Motor neuron (in vitro differentiated cells): ENCODE results near the gene NKX1-1. TPM values are rescaled to one million over a fixed set of nuclear protein-coding genes. Genes with fewer than 3 reads are reported as not detected.
"Not testable (repeated sequence)": the region's sequence is repeated elsewhere in the genome, so short reads cannot be mapped to it uniquely, and the experiment has no call there.

Experiments used
- ATAC-seq, 8 experiments: fragments of 200-7000 bp; cut with Tn5 transposase; replicated peaks in 6 of 8; 2 replicates each; pipeline ENCODE4 v1.8.0; 2021; ENCODE audit warnings: mild to moderate bottlenecking in 8 of 8, moderate library complexity in 8 of 8
- H3K27ac ChIP-seq, 2 donors: fragments of 250-450 bp; sonication (Bioruptor Pico); 2 replicates each; pipeline ENCODE4 v1.9.0; 2021; ENCODE audit warnings: antibody characterized with exemption in 2 of 2, mild to moderate bottlenecking in 2 of 2, moderate library complexity in 1 of 2
- H3K4me1 ChIP-seq, 2 donors: fragments of 250-450 bp; sonication (Bioruptor Pico); replicated peaks in 1 of 2; 2 replicates each; pipeline ENCODE4 v1.6.1; 2021; ENCODE audit warnings: antibody characterized with exemption in 2 of 2, mild to moderate bottlenecking in 2 of 2, moderate library complexity in 1 of 2
- H3K4me3 ChIP-seq, 5 donors: fragments of 250-450 bp; sonication (Bioruptor Pico); 2 replicates each; pipeline ENCODE4 v1.9.0; 2021; ENCODE audit warnings: antibody characterized with exemption in 5 of 5, mild to moderate bottlenecking in 5 of 5, moderate library complexity in 4 of 5
- WGBS, 10 experiments: fragments of 450-650 bp; shearing (Covaris generic); methylation state at CpG; one replicate each; pipeline ENCODE4 v1.0.0; 2022; 5-methylcytosine and 5-hydroxymethylcytosine counted together
- in situ Hi-C, 9 experiments: fragments of 400-800 bp; cut with MboI; loops; one replicate each; pipeline ENCODE4 v1.15.0; 2021; ENCODE audit warnings: low sequenced_read_pairs in 9 of 9, low pct_unique_long_range_greater_than_20kb in 2 of 9; ENCODE audit not compliant: unreplicated experiment in 9 of 9
- total RNA-seq, 8 experiments: library from RNA; unstranded; fragments of 300-600 nt; gene quantifications; 2 replicates each; pipeline versions ENCODE4 v1.2.3 to v1.2.4, GENCODE V29; 2022

The NKX1-1 gene
- total RNA-seq, 8 experiments from 2014 or later: 0.11 to 0.47 TPM; not detected in 6

- Histone ChIP-seq H3K4me3 (no peak overlapping the region), H3K4me1 (peaks cover 0 to under 1% of the 10 kb centered on the region in 2 donors), H3K27ac (no peak overlapping the region)
- in situ Hi-C loops: no loop called here
- ATAC-seq: no peak
- 80 to 98% (median 92%) methylated on average over 3 to 9 of the region's 36 CpGs; no CpG with 5 or more reads in 6 of the 10 experiments for WGBS, 10 experiments
These were observed 31.1 kb downstream of the NKX1-1 start for GRCh38 chr4:1375051-1375721.

GRCh38 chr4:1374706-1375045, 31.6 kb downstream of the NKX1-1 start:
- Histone ChIP-seq H3K4me3 (no peak overlapping the region), H3K4me1 (peaks cover 2 to 6% of the 10 kb centered on the region in 2 donors), H3K27ac (no peak overlapping the region)
- in situ Hi-C loops: loop anchor here in 4 of 9 experiments (25.0 kb wide), 2 partner anchors 263 to 363 kb away; no protein-coding TSS in a partner anchor
- no peak for ATAC-seq
- WGBS, 10 experiments: 100% methylated on average over 3 of the region's 14 CpGs; no CpG with 5 or more reads in 9 of the 10 experiments

GRCh38 chr4:1373892-1374705, 32.1 kb downstream of the NKX1-1 start:
- in situ Hi-C loops: loop anchor here in 4 of 9 experiments (25.0 kb wide), 2 partner anchors 263 to 363 kb away; no protein-coding TSS in a partner anchor

GRCh38 chr4:1372576-1372975, 33.7 kb downstream of the NKX1-1 start:
- WGBS, 10 experiments: 56 to 96% (median 75%) methylated on average over 2 to 6 of the region's 22 CpGs; no CpG with 5 or more reads in 5 of the 10 experiments
- H3K4me1 ChIP-seq: peaks cover 12 to 21% of the 10 kb centered on the region in 2 donors
- not testable (repeated sequence) for H3K4me3 ChIP-seq, ATAC-seq, H3K27ac ChIP-seq
- in situ Hi-C loops: loop anchor here in 4 of 9 experiments (25.0 kb wide), 2 partner anchors 265 to 365 kb away; no protein-coding TSS in a partner anchor

More at GRCh38 chr4:1373892-1374705, 32.1 kb downstream of the NKX1-1 start:
- 84 to 100% (median 100%) methylated on average over 1 to 6 of the region's 42 CpGs; no CpG with 5 or more reads in 3 of the 10 experiments for WGBS, 10 experiments
- peaks cover 8 to 12% of the 10 kb centered on the region in 2 donors for H3K4me1 ChIP-seq
- H3K27ac ChIP-seq: no peak overlapping the region
- ATAC-seq: no peak
- H3K4me3 ChIP-seq: no peak overlapping the region

- no peak overlapping the region for H3K4me3 ChIP-seq
- peaks cover 12 to 21% of the 10 kb centered on the region in 2 donors for H3K4me1 ChIP-seq
- no peak overlapping the region for H3K27ac ChIP-seq
- 82 to 100% (median 96%) methylated on average over 2 to 13 of the region's 28 CpGs for WGBS, 10 experiments
- in situ Hi-C loops: loop anchor here in 4 of 9 experiments (25.0 kb wide), 2 partner anchors 266 to 366 kb away; no protein-coding TSS in a partner anchor
- no peak for ATAC-seq
These were observed 34.8 kb downstream of the NKX1-1 start for GRCh38 chr4:1371176-1372165.

- in situ Hi-C loops: loop anchor here in 4 of 9 experiments (25.0 kb wide), 2 partner anchors 267 to 367 kb away; no protein-coding TSS in a partner anchor
These were observed 35.7 kb downstream of the NKX1-1 start for GRCh38 chr4:1370321-1371124.

GRCh38 chr4:1369479-1370079, 36.7 kb downstream of the NKX1-1 start:
- Histone ChIP-seq H3K4me3 (no peak overlapping the region), H3K4me1 (peaks cover 12 to 21% of the 10 kb centered on the region in 2 donors), H3K27ac (peak overlapping the region in 1 of 2 donors; percentile 57)
- peak in 2 of 8 experiments; percentile 35 to 40 for ATAC-seq
- in situ Hi-C loops: loop anchor here in 4 of 9 experiments (25.0 kb wide), 2 partner anchors 268 to 368 kb away; no protein-coding TSS in a partner anchor
- 69 to 100% (median 90%) methylated on average over 2 to 21 of the region's 22 CpGs; no CpG with 5 or more reads in 1 of the 10 experiments for WGBS, 10 experiments

More at GRCh38 chr4:1370321-1371124, 35.7 kb downstream of the NKX1-1 start:
- peak in 1 of 8 experiments; percentile 26 for ATAC-seq
- H3K4me1 ChIP-seq: peaks cover 12 to 21% of the 10 kb centered on the region in 2 donors
- H3K4me3 ChIP-seq: no peak overlapping the region
- WGBS, 10 experiments: 82 to 100% (median 90%) methylated on average over 1 to 6 of the region's 29 CpGs; no CpG with 5 or more reads in 3 of the 10 experiments
- no peak overlapping the region for H3K27ac ChIP-seq

GRCh38 chr4:1369091-1369450, 37.2 kb downstream of the NKX1-1 start:
- WGBS, 10 experiments: 100% methylated on average over 1 of the region's 18 CpGs; no CpG with 5 or more reads in 8 of the 10 experiments
- in situ Hi-C loops: loop anchor here in 4 of 9 experiments (25.0 kb wide), 2 partner anchors 268 to 368 kb away; no protein-coding TSS in a partner anchor
- Histone ChIP-seq H3K27ac (peak overlapping the region; percentile 6 to 57), H3K4me1 (peaks cover 12 to 21% of the 10 kb centered on the region in 2 donors), H3K4me3 (no peak overlapping the region)
- peak in 3 of 8 experiments; percentile 11 to 38 (median 21) for ATAC-seq

- in situ Hi-C loops: loop anchor here in 4 of 9 experiments (25.0 kb wide), 2 partner anchors 269 to 369 kb away; no protein-coding TSS in a partner anchor
- H3K4me3 ChIP-seq: no peak overlapping the region
- 80 to 100% (median 97%) methylated on average over 2 to 6 of the region's 24 CpGs; no CpG with 5 or more reads in 7 of the 10 experiments for WGBS, 10 experiments
- ATAC-seq: peak in 7 of 8 experiments; percentile 25 to 67 (median 41)
- peaks cover 12 to 22% of the 10 kb centered on the region in 2 donors for H3K4me1 ChIP-seq
- H3K27ac ChIP-seq: peak overlapping the region; percentile 6 to 57
These were observed 37.7 kb downstream of the NKX1-1 start for GRCh38 chr4:1368421-1369090.

GRCh38 chr4:1367936-1368289, 38.3 kb downstream of the NKX1-1 start:
- H3K4me1 ChIP-seq: peaks cover 12 to 29% of the 10 kb centered on the region in 2 donors
- WGBS, 10 experiments: 92% methylated on average over 4 of the region's 10 CpGs; no CpG with 5 or more reads in 9 of the 10 experiments
- in situ Hi-C loops: loop anchor here in 4 of 9 experiments (25.0 kb wide), 2 partner anchors 269 to 369 kb away; no protein-coding TSS in a partner anchor
- no peak for ATAC-seq
- no peak overlapping the region for H3K27ac ChIP-seq
- H3K4me3 ChIP-seq: no peak overlapping the region
